HEK293T (cell line): ENCODE data around the gene CFAP74.

ENCODE experiments used
- CTCF ChIA-PET: fragments of 350-600 bp; formaldehyde crosslinking; extraction: SDS; loops from one replicate; lab custom pipeline; 2021; ENCODE audit warnings: antibody characterized with exemption, inconsistent platforms; lab: Yijun Ruan, JAX
- POLR2A ChIA-PET: fragments of 350-600 bp; formaldehyde crosslinking; extraction: SDS; loops from one replicate; lab custom pipeline; 2020; ENCODE audit warnings: antibody characterized with exemption, inconsistent platforms; lab: Yijun Ruan, JAX
- DNase-seq: peaks from one replicate; pipeline ENCODE4 v3.0.0; 2012; ENCODE audit warnings: mixed read lengths; ENCODE audit errors: extremely low spot score
- ARNT ChIP-seq: fragments of 450-650 bp; IDR thresholded peaks from 2 replicates; pipeline ENCODE4 v1.6.1; 2017; ENCODE audit warnings: mild to moderate bottlenecking
- BHLHE40 ChIP-seq: fragments of 450-650 bp; IDR thresholded peaks from 2 replicates; pipeline ENCODE4 v1.6.1; 2016; ENCODE audit warnings: mild to moderate bottlenecking, moderate library complexity, borderline replicate concordance
- CTBP1 ChIP-seq: fragments of 450-650 bp; IDR thresholded peaks from 2 replicates; pipeline ENCODE4 v1.6.1; 2016; ENCODE audit warnings: borderline replicate concordance
- ELF4 ChIP-seq: fragments of 450-650 bp; IDR thresholded peaks from 2 replicates; pipeline ENCODE4 v1.6.1; 2017; ENCODE audit warnings: antibody characterized with exemption
- FOXA1 ChIP-seq: fragments of 450-650 bp; IDR thresholded peaks from 2 replicates; pipeline ENCODE4 v1.6.1; 2016; ENCODE audit warnings: mild to moderate bottlenecking
- FOXK2 ChIP-seq: fragments of 450-650 bp; IDR thresholded peaks from 2 replicates; pipeline ENCODE4 v1.6.1; 2016; ENCODE audit warnings: mild to moderate bottlenecking
- FOXM1 ChIP-seq: fragments of 450-650 bp; IDR thresholded peaks from 2 replicates; pipeline ENCODE4 v1.6.1; 2017; ENCODE audit warnings: mild to moderate bottlenecking, borderline replicate concordance
- HDGF ChIP-seq: fragments of 450-650 bp; IDR thresholded peaks from 2 replicates; pipeline ENCODE4 v1.6.1; 2017; ENCODE audit warnings: antibody characterized with exemption, borderline replicate concordance
- L3MBTL2 ChIP-seq: fragments of 450-650 bp; conservative IDR thresholded peaks from 2 replicates; pipeline ENCODE4 v1.6.1; 2016; ENCODE audit warnings: mild to moderate bottlenecking
- LEF1 ChIP-seq: fragments of 450-650 bp; IDR thresholded peaks from 2 replicates; pipeline ENCODE4 v1.6.1; 2017; ENCODE audit warnings: mild to moderate bottlenecking, borderline replicate concordance
- NFRKB ChIP-seq: fragments of 450-650 bp; IDR thresholded peaks from 2 replicates; pipeline ENCODE4 v1.6.1; 2016; ENCODE audit warnings: mild to moderate bottlenecking, moderate library complexity
- SP1 ChIP-seq: fragments of 450-650 bp; IDR thresholded peaks from 2 replicates; pipeline ENCODE4 v1.6.1; 2017
- SUZ12 ChIP-seq: fragments of 450-650 bp; IDR thresholded peaks from 2 replicates; pipeline ENCODE4 v1.6.1; 2016; ENCODE audit warnings: mild to moderate bottlenecking
- TARDBP ChIP-seq: fragments of 450-650 bp; IDR thresholded peaks from 2 replicates; pipeline ENCODE4 v1.6.1; 2016
- ZNF384 ChIP-seq: fragments of 450-650 bp; IDR thresholded peaks from 2 replicates; pipeline ENCODE4 v1.6.1; 2016
- TF ChIP-seq, protein P1 (sequence below): fragments of 450-650 bp; IDR thresholded peaks from 2 replicates; pipeline ENCODE4 v1.6.1; 2016

The CFAP74 gene

DNA sequence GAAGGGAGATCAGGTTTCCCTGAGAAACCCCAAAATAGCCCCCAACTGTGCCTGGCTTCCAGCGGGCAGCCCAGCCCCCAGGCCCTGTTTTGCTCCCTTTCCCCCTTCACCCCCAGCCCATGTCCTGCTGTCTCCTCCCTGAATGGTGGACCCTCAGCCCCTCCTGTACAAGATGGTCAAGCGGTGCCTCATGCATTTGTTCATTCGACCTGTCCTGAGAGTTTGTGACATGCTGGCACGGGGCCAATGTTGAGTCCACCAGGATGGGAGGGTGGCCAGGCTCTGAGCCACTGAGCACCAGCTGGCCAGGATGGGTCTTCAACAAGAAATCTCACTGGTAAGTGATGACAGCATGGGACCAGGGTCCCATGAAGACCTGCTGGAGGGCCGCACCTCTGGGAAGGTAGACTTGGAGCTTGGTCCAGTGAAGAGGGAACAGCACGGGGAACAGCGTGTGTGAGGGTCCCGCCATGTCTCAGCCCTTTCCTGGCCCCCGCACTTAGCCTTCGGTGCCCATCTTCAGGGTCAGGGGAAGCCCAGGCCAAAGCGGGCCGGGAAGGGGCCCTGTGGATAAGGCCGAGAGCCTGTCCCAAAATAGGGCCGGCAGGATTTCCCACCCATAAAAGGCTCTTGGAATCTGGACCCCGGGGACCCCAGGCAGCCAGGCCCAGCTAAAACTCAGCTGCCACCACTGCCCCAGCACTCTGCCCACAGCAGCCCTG lies 88.5 kb downstream of the CFAP74 start, which contains the start of gene CALML6:
CALML6 (plus strand) TSS at position 290 of the 722 bp plus-strand sequence; CDS start at position 311, 21 bp downstream.
- TF ChIP-seq CTBP1 (no peak), NFRKB (no peak), TARDBP (no peak), ARNT (no peak), SP1 (no peak), ELF4 (no peak)
- POLR2A ChIA-PET: no interaction called here
- CTCF ChIA-PET: no interaction called here
- DNase-seq: no peak

DNA sequence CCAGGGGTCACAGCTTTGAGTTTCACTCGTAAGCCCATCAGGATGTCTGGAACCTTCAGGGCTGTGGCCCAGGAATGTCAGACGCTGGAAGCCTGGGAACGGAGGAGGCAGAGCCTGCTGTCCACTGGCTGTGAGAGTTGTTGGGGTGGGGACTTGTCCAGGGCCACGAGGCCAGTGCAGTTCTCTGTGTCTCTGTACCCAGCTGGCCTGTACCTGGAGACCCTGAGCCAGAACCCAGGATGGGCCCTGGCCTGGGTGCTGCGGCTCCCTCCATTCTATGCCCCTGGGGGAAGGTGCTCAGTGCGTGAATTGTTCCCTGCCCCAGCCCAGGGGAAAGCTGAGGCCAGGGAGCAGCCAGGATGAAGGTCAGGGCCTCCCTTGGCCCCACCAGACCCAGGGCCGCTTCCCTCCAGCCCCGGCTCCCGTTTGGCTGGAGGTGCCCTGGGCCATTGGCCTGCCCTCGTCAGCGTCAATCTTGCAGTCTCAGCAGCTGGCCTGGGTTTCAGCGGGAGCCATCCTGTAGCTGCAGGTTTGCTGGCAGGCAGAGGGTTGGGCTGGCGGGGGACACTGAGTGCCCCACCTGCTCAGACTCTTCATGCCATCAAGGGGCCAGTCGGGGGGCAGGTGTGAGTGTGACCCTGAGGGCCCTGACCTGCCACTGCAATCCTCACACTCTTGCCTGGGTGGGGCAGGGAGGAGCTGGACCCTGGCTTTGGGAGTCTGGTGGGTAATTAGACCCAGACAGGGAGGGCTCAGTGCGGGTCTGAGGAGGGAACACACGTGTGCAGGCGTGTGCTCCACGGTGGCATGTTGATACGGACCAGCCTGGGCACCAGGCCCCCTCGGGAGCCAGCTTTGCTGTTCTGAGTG lies 89.2 kb downstream of the CFAP74 start:
- POLR2A ChIA-PET: no interaction called here
- DNase-seq: no peak
- TF ChIP-seq ZNF384: no peak
- TF ChIP-seq, protein P1, sequence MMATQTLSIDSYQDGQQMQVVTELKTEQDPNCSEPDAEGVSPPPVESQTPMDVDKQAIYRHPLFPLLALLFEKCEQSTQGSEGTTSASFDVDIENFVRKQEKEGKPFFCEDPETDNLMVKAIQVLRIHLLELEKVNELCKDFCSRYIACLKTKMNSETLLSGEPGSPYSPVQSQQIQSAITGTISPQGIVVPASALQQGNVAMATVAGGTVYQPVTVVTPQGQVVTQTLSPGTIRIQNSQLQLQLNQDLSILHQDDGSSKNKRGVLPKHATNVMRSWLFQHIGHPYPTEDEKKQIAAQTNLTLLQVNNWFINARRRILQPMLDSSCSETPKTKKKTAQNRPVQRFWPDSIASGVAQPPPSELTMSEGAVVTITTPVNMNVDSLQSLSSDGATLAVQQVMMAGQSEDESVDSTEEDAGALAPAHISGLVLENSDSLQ: no peak
- TF ChIP-seq FOXK2: no peak
- no peak for TF ChIP-seq L3MBTL2
- no peak for TF ChIP-seq ARNT
- no peak for TF ChIP-seq FOXM1
- TF ChIP-seq HDGF: no peak
- TF ChIP-seq FOXA1: no peak
- no peak for TF ChIP-seq BHLHE40
- no peak for TF ChIP-seq TARDBP
- no peak for TF ChIP-seq SP1
- TF ChIP-seq LEF1: no peak
- no peak for TF ChIP-seq ELF4
- no peak for TF ChIP-seq CTBP1
- no peak for TF ChIP-seq NFRKB
- TF ChIP-seq SUZ12: no peak
- CTCF ChIA-PET: no interaction called here

DNA sequence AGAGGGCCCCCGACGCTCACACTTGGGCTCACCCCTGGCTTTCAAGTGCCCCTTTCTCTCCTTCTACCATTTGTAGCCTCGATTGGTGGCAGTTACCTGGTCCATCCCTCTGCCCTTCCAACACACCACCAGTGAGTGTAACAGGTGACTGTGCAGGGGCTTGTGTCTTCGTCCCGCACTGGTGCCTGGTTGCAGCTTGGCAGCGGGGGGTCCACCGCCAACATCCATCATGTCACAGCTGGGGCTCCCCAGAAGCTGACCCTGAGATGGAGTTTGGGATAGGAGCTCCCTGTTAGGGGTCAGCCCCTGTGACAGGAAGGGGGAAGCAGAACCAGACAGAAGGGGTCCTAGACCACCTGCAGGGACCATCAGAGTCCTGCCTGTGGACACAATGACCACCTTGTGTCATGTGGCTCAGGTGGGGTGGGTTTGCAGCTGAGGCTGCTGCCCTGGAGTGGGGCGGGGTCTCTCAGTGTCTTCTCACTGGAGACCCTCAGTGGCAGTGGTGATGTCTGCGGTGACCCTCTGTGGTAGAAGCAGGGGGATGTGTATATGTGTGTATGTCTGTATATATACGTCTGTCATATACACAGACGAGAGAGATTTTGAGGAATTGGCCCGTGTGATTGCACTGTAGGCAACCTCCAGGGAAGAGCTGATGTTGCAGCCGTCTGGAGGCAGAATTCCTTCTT lies 92.1 kb downstream of the CFAP74 start:
- TF ChIP-seq FOXK2 (no peak), SP1 (no peak), SUZ12 (no peak), ELF4 (no peak), FOXA1 (no peak), LEF1 (no peak), CTBP1 (no peak), ZNF384 (no peak), L3MBTL2 (no peak), TARDBP (no peak)
- ChIA-PET CTCF (no interaction called here), POLR2A (no interaction called here)
- DNase-seq: no peak

DNA sequence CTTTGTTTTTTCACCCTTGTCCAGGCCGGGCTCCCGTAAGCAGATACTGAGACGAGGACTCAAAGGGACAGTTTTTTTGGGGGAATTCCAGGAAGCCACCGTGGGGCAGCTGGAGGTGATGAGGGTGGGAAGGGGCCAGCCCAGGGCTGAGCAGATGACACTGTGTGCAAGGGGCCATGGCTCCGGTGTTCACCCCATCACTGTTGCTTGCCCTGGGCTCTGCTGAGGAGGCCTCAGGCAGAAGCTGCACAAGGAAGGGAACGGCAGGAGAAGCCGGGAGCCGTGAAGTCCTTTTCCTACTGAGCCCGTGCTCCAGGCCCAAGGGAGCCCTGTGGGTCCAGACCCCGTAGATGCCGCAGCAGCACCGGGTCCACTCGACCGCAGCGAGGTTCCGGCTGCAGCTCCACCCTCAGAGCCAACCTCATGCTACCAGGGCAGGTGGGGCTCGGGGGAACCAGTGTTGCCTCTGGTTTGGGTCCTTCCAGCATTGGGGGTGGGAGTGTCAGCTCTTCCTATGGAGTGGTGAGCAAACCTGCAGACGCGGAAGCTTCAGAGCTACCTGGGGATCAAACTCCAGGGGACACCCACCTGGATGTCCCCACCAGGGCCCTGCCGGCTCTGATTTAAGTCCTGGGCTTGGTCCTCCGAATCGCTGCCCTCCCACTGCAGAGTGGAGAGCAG lies 92.8 kb downstream of the CFAP74 start:
- TF ChIP-seq L3MBTL2 (no peak), BHLHE40 (no peak), SUZ12 (no peak), NFRKB (no peak), HDGF (no peak), ZNF384 (no peak), CTBP1 (no peak), FOXA1 (no peak), LEF1 (no peak), TARDBP (no peak), ELF4 (no peak), FOXM1 (no peak), ARNT (no peak)
- POLR2A ChIA-PET: no interaction called here
- DNase-seq: no peak
- CTCF ChIA-PET: no interaction called here

DNA sequence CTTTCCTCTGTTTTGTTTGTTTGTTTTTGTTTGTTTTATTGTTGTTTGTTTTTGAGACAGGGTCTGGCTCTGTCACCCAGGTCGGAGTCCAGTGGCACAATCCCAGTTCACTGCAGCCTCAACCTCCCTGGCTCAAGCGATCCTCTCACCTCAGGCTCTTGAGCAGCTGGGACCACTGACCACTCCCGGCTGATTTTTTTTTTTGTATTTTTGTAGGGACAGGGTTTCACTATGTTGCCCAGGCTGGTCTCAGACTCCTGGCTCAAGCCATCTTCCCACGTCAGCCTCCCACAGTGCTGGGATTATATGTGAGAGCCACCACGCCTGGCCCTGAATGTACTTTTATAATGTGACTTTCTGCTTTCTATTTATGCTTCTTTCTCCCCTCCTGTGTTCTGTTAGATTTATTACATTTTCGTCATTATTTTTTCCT lies 93.5 kb downstream of the CFAP74 start:
- ChIA-PET POLR2A (interaction anchor here (0.8 to 2.5 kb wide), 9 partner anchors 9 to 135 kb away, joined by 3 to 11 read pairs (median 4); no protein-coding TSS in a partner anchor), CTCF (no interaction called here)
- DNase-seq: no peak
- TF ChIP-seq FOXK2 (no peak), TARDBP (no peak), ARNT (no peak), NFRKB (no peak), ZNF384 (no peak), LEF1 (no peak), FOXA1 (no peak), BHLHE40 (no peak), HDGF (no peak), FOXM1 (no peak), ELF4 (no peak), CTBP1 (no peak), SP1 (no peak), SUZ12 (no peak), L3MBTL2 (no peak)
- TF ChIP-seq, protein P1: no peak
